HG02610 (cell line): ENCODE results near the gene CGB3.
"Not testable (repeated sequence)": the region's sequence is repeated elsewhere in the genome, so short reads cannot be mapped to it uniquely, and the experiment has no call there.

ENCODE experiments used
- ATAC-seq: cut with Tn5 transposase; IDR thresholded peaks from one replicate; pipeline ENCODE4 v1.9.1; 2021; ENCODE audit warnings: mild to moderate bottlenecking, moderate library complexity; ENCODE audit not compliant: unreplicated experiment

The CGB3 gene

GRCh38 chr19:49024233-49024632 lies at the start of gene CGB3:
Gene CGB3 (minus strand): TSS chr19:49024333. CDS start chr19:49023971, 362 bp downstream.
- not testable (repeated sequence) for ATAC-seq

GRCh38 chr19:49071860-49072547 lies 47.9 kb upstream of the CGB3 start:
- no peak for ATAC-seq

GRCh38 chr19:49070416-49070815 lies 46.3 kb upstream of the CGB3 start:
- ATAC-seq = no peak

GRCh38 chr19:49069026-49069425 lies 44.9 kb upstream of the CGB3 start:
- ATAC-seq = no peak

- no peak for ATAC-seq
Measured at GRCh38 chr19:49067554-49067953, 43.4 kb upstream of the CGB3 start.

- ATAC-seq = no peak
Measured at GRCh38 chr19:49065905-49066512, 41.9 kb upstream of the CGB3 start.

GRCh38 chr19:49064768-49065611 lies 40.9 kb upstream of the CGB3 start, which contains the start of gene NTF4:
Gene NTF4 (minus strand): TSS chr19:49064818. CDS start chr19:49061997, 2,821 bp downstream.
- no peak for ATAC-seq

- no peak for ATAC-seq
Measured at GRCh38 chr19:49064029-49064629, 40.0 kb upstream of the CGB3 start.

GRCh38 chr19:49061445-49061844 lies 37.3 kb upstream of the CGB3 start:
- no peak for ATAC-seq

- ATAC-seq = no peak
Measured at GRCh38 chr19:49061000-49061399, 36.9 kb upstream of the CGB3 start.

- no peak for ATAC-seq
Measured at GRCh38 chr19:49059053-49059452, 34.9 kb upstream of the CGB3 start.

- ATAC-seq = no peak
Measured at GRCh38 chr19:49058562-49058961, 34.4 kb upstream of the CGB3 start.

GRCh38 chr19:49057636-49058234 lies 33.6 kb upstream of the CGB3 start, which contains the start of gene CGB7:
Gene CGB7 (minus strand): TSS chr19:49057749. CDS start chr19:49055375, 2,374 bp downstream.
- no peak for ATAC-seq

- not testable (repeated sequence) for ATAC-seq
Measured at GRCh38 chr19:49056902-49057596, 32.9 kb upstream of the CGB3 start.

GRCh38 chr19:49056101-49056901 lies 32.2 kb upstream of the CGB3 start:
- ATAC-seq = no peak

GRCh38 chr19:49050376-49051033 lies 26.4 kb upstream of the CGB3 start:
- not testable (repeated sequence) for ATAC-seq

- ATAC-seq = not testable (repeated sequence)
Measured at GRCh38 chr19:49049834-49050233, 25.7 kb upstream of the CGB3 start.

- not testable (repeated sequence) for ATAC-seq
Measured at GRCh38 chr19:49049011-49049410, 24.9 kb upstream of the CGB3 start, which contains the start of gene CGB8. Gene CGB8 (minus strand): TSS chr19:49049111. CDS start chr19:49048739, 372 bp downstream.
